Vagina (tissue), 2 donors: ENCODE results near the gene KIF24. TPM values are rescaled to one million over a fixed set of nuclear protein-coding genes. Genes with fewer than 3 reads are reported as not detected.
A peak's percentile ranks its signal among the peaks of the same experiment; 100 is the strongest.

Experiments used
- DNase-seq, 2 donors: peaks; one replicate each; pipeline ENCODE4 v3.0.0-alpha.2; 2017; ENCODE audit errors: extremely low spot score in 2 of 2
- H3K27ac ChIP-seq: fragments of 200-600 bp; sonication (generic); one replicate; pipeline ENCODE4 v1.5.1; 2019
- H3K27me3 ChIP-seq: fragments of 200-600 bp; sonication (generic); one replicate; pipeline ENCODE4 v1.5.1; 2019
- H3K36me3 ChIP-seq, 2 donors: fragments of 200-600 bp; sonication (generic); one replicate each; pipeline ENCODE4 v1.5.1; 2017 to 2019
- H3K4me1 ChIP-seq: fragments of 200-600 bp; sonication (generic); one replicate; pipeline ENCODE4 v1.5.1; 2019
- H3K4me3 ChIP-seq, 2 donors: fragments of 200-600 bp; sonication (generic); 1 replicate in 1 of 2; 2 replicates in 1 of 2; pipeline ENCODE4 v1.5.1; 2016 to 2019
- H3K9me3 ChIP-seq: fragments of 200-600 bp; sonication (generic); one replicate; pipeline ENCODE4 v1.5.1; 2019
- CTCF ChIP-seq, 3 experiments: fragments of 450-650 bp in 2 of 3; fragments of 200-600 bp in 1 of 3; sonication (generic) in 1 of 3; IDR thresholded peaks; one replicate each; pipeline ENCODE4 v1.5.1; 2017 to 2019; ENCODE audit warnings: antibody characterized with exemption in 3 of 3, mild to moderate bottlenecking in 2 of 3, moderate library complexity in 2 of 3
- POLR2A ChIP-seq, 2 donors: fragments of 450-650 bp; IDR thresholded peaks; one replicate each; pipeline ENCODE4 v1.6.1; 2017; ENCODE audit warnings: antibody characterized with exemption in 2 of 2, mild to moderate bottlenecking in 2 of 2, moderate library complexity in 2 of 2
- POLR2AphosphoS5 ChIP-seq, 2 donors: sonication (generic); formaldehyde crosslinking; IDR thresholded peaks; one replicate each; pipeline ENCODE4 v1.9.0; 2017; ENCODE audit warnings: antibody characterized with exemption in 2 of 2, mild to moderate bottlenecking in 2 of 2, low read depth in 1 of 2; ENCODE audit not compliant: insufficient read depth in 1 of 2
- intact Hi-C: fragments of 100-400 bp; cut with DNase I; formaldehyde crosslinking; loops from one replicate; pipeline ENCODE4 v1.15.1; 2023
- total RNA-seq: library from RNA; depleted of rRNA; stranded (reverse); fragments of >200 nt; gene quantifications from one replicate; pipeline ENCODE4 v1.2.3, GENCODE V29; 2016

The KIF24 gene, protein sequence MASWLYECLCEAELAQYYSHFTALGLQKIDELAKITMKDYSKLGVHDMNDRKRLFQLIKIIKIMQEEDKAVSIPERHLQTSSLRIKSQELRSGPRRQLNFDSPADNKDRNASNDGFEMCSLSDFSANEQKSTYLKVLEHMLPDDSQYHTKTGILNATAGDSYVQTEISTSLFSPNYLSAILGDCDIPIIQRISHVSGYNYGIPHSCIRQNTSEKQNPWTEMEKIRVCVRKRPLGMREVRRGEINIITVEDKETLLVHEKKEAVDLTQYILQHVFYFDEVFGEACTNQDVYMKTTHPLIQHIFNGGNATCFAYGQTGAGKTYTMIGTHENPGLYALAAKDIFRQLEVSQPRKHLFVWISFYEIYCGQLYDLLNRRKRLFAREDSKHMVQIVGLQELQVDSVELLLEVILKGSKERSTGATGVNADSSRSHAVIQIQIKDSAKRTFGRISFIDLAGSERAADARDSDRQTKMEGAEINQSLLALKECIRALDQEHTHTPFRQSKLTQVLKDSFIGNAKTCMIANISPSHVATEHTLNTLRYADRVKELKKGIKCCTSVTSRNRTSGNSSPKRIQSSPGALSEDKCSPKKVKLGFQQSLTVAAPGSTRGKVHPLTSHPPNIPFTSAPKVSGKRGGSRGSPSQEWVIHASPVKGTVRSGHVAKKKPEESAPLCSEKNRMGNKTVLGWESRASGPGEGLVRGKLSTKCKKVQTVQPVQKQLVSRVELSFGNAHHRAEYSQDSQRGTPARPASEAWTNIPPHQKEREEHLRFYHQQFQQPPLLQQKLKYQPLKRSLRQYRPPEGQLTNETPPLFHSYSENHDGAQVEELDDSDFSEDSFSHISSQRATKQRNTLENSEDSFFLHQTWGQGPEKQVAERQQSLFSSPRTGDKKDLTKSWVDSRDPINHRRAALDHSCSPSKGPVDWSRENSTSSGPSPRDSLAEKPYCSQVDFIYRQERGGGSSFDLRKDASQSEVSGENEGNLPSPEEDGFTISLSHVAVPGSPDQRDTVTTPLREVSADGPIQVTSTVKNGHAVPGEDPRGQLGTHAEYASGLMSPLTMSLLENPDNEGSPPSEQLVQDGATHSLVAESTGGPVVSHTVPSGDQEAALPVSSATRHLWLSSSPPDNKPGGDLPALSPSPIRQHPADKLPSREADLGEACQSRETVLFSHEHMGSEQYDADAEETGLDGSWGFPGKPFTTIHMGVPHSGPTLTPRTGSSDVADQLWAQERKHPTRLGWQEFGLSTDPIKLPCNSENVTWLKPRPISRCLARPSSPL (N-terminal part only)
- 0.49 TPM for total RNA-seq

DNA sequence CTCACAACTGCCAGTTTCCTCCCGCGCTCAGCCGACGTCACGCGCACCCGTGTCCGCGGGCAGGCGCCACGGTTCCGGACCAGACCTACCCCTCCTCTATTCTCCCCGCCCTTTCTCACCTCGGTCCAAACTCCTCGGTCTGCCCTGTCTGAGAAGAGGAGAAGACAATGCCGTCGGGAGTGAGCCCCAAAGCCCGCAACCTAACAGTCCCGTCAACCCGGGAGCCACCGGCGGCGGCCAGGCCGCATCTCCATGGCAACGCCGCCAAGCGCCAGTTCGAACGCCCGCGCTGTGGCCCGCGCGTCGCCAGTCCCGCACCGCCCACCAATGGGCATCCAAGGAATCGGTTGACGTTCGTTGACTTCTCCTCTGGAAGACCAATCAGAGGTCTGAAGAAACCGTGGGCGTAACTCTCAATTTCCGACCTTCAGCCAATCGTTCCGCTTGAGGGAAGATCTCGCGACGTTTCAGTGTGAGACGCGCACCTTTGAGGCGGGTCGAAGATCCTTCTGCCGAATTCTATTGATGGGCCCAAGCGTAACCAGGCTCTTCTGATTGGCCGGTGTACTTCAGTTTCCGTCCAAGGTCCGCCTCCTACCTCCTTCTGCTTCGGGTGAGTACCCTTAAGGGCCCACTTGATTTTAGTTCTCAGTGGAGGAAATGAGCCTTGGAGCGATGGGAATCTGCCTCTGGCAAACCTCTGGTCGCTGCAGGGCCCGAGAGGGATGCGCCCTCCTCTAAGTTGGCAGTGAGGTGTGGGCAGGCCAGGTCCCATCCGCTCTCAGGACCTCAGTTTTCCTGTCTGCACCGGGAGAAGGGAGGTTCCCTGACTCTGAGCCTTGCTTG lies at the start of gene KIF24, which contains the start of gene NUDT2:
KIF24 (minus strand) TSS at position 282 of the 846 bp plus-strand sequence. CDS start 17,922 bp downstream, outside the sequence.
NUDT2 (plus strand) TSS at position 583 of the 846 bp plus-strand sequence. CDS start 9,471 bp downstream, outside the sequence.
- Histone ChIP-seq H3K4me1 (peaks cover 29% of the 10 kb centered on the region), H3K27me3 (no peaks in the 10 kb centered on the region), H3K4me3 (peak within 1 kb of the TSS; percentile 58 to 88), H3K9me3 (no peaks in the 10 kb centered on the region), H3K36me3 (no peaks in the 10 kb centered on the region), H3K27ac (peak within 1 kb of the TSS; percentile 83)
- intact Hi-C loops = loop anchor here (2.0 kb wide), 1 partner anchor 48 kb away; the partner anchor contains the start of gene MYORG
- DNase-seq = peak; percentile 99 to 100
- TF ChIP-seq CTCF (IDR thresholded peaks at IDR 0.05) (no peak), POLR2A (IDR thresholded peaks at IDR 0.05) (peak in 1 of 2 donors; percentile 54), POLR2AphosphoS5 (IDR thresholded peaks at IDR 0.05; ENCODE audit: insufficient read depth in 1 of 2, low read depth in 1 of 2) (peak; percentile 82 to 90)

GRCh38 chr9:34378376-34379060 lies 49.5 kb upstream of the KIF24 start:
- H3K4me3 ChIP-seq = no peak overlapping the region
- H3K27me3 ChIP-seq = no peaks in the 10 kb centered on the region
- H3K36me3 ChIP-seq = no peaks in the 10 kb centered on the region
- H3K9me3 ChIP-seq = no peaks in the 10 kb centered on the region
- intact Hi-C loops = no loop called here
- H3K4me1 ChIP-seq = peaks cover 47% of the 10 kb centered on the region
- no peak overlapping the region for H3K27ac ChIP-seq
- TF ChIP-seq CTCF (IDR thresholded peaks at IDR 0.05) (no peak), POLR2A (IDR thresholded peaks at IDR 0.05) (no peak), POLR2AphosphoS5 (IDR thresholded peaks at IDR 0.05; ENCODE audit: insufficient read depth in 1 of 2, low read depth in 1 of 2) (no peak)
- DNase-seq = no peak

GRCh38 chr9:34377404-34377746 lies 48.3 kb upstream of the KIF24 start:
- intact Hi-C loops = loop anchor here (2.0 kb wide), 1 partner anchor 49 kb away; the partner anchor contains the start of genes KIF24 and NUDT2
- H3K36me3 ChIP-seq = no peaks in the 10 kb centered on the region
- peak in 1 of 2 donors; percentile 91 for DNase-seq
- peak overlapping the region; percentile 57 to 70 for H3K4me3 ChIP-seq
- H3K4me1 ChIP-seq = peaks cover 47% of the 10 kb centered on the region
- no peak for TF ChIP-seq POLR2A (IDR thresholded peaks at IDR 0.05)
- TF ChIP-seq CTCF (IDR thresholded peaks at IDR 0.05) = no peak
- no peak for TF ChIP-seq POLR2AphosphoS5 (IDR thresholded peaks at IDR 0.05; ENCODE audit: insufficient read depth in 1 of 2, low read depth in 1 of 2)
- no peak overlapping the region for H3K27ac ChIP-seq
- H3K27me3 ChIP-seq = no peaks in the 10 kb centered on the region
- H3K9me3 ChIP-seq = no peaks in the 10 kb centered on the region
